A172 (cell line): Measurements from ENCODE around the gene CLCN7. TPM values are rescaled to one million over a fixed set of nuclear protein-coding genes. Genes with fewer than 3 reads are reported as not detected.

Experiments
- DNase-seq: peaks from one replicate; pipeline ENCODE4 v3.0.0-alpha.2; 2015; ENCODE audit warnings: low spot score
- total RNA-seq: library from RNA; depleted of rRNA; stranded (reverse); fragments of >200 nt; shearing (Covaris generic); gene quantifications from 2 replicates; pipeline ENCODE4 v1.2.3, GENCODE V29; 2014

CLCN7 gene
- total RNA-seq, 1 experiment from 2014 or later: 86.3 TPM

GRCh38 chr16:1464196-1464893, 10.5 kb downstream of the CLCN7 start:
- no peak for DNase-seq

GRCh38 chr16:1461146-1461545, 13.7 kb downstream of the CLCN7 start:
- no peak for DNase-seq

GRCh38 chr16:1460602-1461138, 14.2 kb downstream of the CLCN7 start:
- DNase-seq: no peak

- no peak for DNase-seq
These were observed 14.9 kb downstream of the CLCN7 start for GRCh38 chr16:1459967-1460366.

- no peak for DNase-seq
These were observed 15.9 kb downstream of the CLCN7 start for GRCh38 chr16:1458977-1459341.

- DNase-seq: no peak
These were observed 16.4 kb downstream of the CLCN7 start for GRCh38 chr16:1458336-1458976.

- DNase-seq: no peak
These were observed 17.2 kb downstream of the CLCN7 start for GRCh38 chr16:1457489-1458245.

GRCh38 chr16:1456951-1457350, 17.9 kb downstream of the CLCN7 start:
- DNase-seq: no peak

GRCh38 chr16:1455190-1456171, 19.3 kb downstream of the CLCN7 start:
- DNase-seq: no peak

- DNase-seq: no peak
These were observed 20.3 kb downstream of the CLCN7 start for GRCh38 chr16:1454561-1454960.

GRCh38 chr16:1453316-1453715, 21.5 kb downstream of the CLCN7 start:
- DNase-seq: no peak

- DNase-seq: no peak
These were observed 22.3 kb downstream of the CLCN7 start for GRCh38 chr16:1452530-1452929.

- no peak for DNase-seq
These were observed 23.0 kb downstream of the CLCN7 start for GRCh38 chr16:1451702-1452392.

GRCh38 chr16:1450841-1451240, 24.0 kb downstream of the CLCN7 start:
- no peak for DNase-seq

GRCh38 chr16:1450218-1450617, 24.6 kb downstream of the CLCN7 start:
- DNase-seq: no peak

- DNase-seq: no peak
These were observed 25.5 kb downstream of the CLCN7 start for GRCh38 chr16:1449201-1449788.

- DNase-seq: no peak
These were observed 26.2 kb downstream of the CLCN7 start for GRCh38 chr16:1448536-1449116.

GRCh38 chr16:1447965-1448364, 26.9 kb downstream of the CLCN7 start:
- DNase-seq: no peak

- DNase-seq: no peak
These were observed 28.3 kb downstream of the CLCN7 start for GRCh38 chr16:1446296-1447080.
